HUES64 (cell line): Measurements from ENCODE around the gene CNTNAP4.

ENCODE experiments used
- H3K27ac ChIP-seq: 2 replicates; pipeline ENCODE4 v1.7.0; 2013; ENCODE audit warnings: low read depth, low read length, inconsistent platforms
- H3K27me3 ChIP-seq: 2 replicates; pipeline ENCODE4 v1.6.1; 2013; ENCODE audit warnings: mild to moderate bottlenecking, low read length; ENCODE audit not compliant: insufficient read depth
- H3K36me3 ChIP-seq: 2 replicates; pipeline ENCODE4 v1.6.1; 2013; ENCODE audit warnings: mild to moderate bottlenecking, low read length; ENCODE audit not compliant: insufficient read depth
- H3K4me1 ChIP-seq: 2 replicates; pipeline ENCODE4 v1.6.1; 2013; ENCODE audit warnings: mild to moderate bottlenecking, low read length, moderate library complexity; ENCODE audit not compliant: insufficient read depth
- H3K4me3 ChIP-seq: 2 replicates; pipeline ENCODE4 v1.5.1; 2013; ENCODE audit warnings: mild to moderate bottlenecking, low read length, moderate library complexity
- H3K9ac ChIP-seq: 2 replicates; pipeline ENCODE4 v1.6.1; 2013; ENCODE audit warnings: mild to moderate bottlenecking, low read depth, low read length
- H3K9me3 ChIP-seq: 2 replicates; pipeline ENCODE4 v1.6.1; 2013; ENCODE audit warnings: low read depth, low read length; ENCODE audit not compliant: insufficient read depth
- WGBS: fragments of 150-250, 120-280 bp; methylation state at CpG from one replicate; pipeline ENCODE4 v1.1.7; 2013; ENCODE audit warnings: missing lambda C conversion rate; 5-methylcytosine and 5-hydroxymethylcytosine counted together

The CNTNAP4 gene

DNA sequence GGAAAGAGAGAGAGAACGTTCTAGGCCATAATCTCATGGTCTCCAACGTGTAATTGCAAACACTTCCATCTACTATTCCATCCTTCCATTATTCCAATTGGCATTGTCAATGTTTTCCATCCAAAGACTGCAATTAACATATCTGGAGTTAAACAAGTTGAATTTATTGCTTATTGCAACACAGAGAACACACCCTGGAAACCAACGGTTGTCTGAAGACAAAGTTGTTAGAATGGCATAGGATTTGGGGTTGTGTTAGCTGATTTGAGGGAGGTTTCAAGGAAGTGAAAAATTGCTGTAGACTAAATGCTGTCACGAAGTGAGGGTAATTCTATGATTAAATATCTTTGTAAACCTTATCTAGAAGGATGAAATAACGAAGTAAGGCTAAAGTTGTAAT, 178.8 kb downstream of the CNTNAP4 start:
- H3K27ac ChIP-seq = no peak overlapping the region
- 88% methylated on average over 5 of the region's 5 CpGs for WGBS
- no peak overlapping the region for H3K9ac ChIP-seq

GRCh38 chr16:76459111-76459510, 181.9 kb downstream of the CNTNAP4 start:
- H3K9me3 ChIP-seq = no peaks in the 10 kb centered on the region
- no peaks in the 10 kb centered on the region for H3K36me3 ChIP-seq
- WGBS = 87% methylated on average over 2 of the region's 2 CpGs
- no peak overlapping the region for H3K27ac ChIP-seq
- H3K4me1 ChIP-seq = no peaks in the 10 kb centered on the region
- H3K27me3 ChIP-seq = peaks cover 25% of the 10 kb centered on the region
- no peak overlapping the region for H3K4me3 ChIP-seq
- no peak overlapping the region for H3K9ac ChIP-seq

More for the DNA sequence above, 178.8 kb downstream of the CNTNAP4 start:
- 0 out of 2 replicates have a peak, but pooled peaks cover 2% of the 10 kb centered on the region for H3K27me3 ChIP-seq
- H3K9me3 ChIP-seq = no peaks in the 10 kb centered on the region
- no peaks in the 10 kb centered on the region for H3K36me3 ChIP-seq
- H3K4me1 ChIP-seq = no peaks in the 10 kb centered on the region
- H3K4me3 ChIP-seq = no peak overlapping the region

- Histone ChIP-seq H3K36me3 (no peaks in the 10 kb centered on the region), H3K27me3 (peaks cover 42% of the 10 kb centered on the region), H3K27ac (no peak overlapping the region), H3K4me3 (no peak overlapping the region), H3K9me3 (no peaks in the 10 kb centered on the region), H3K4me1 (no peaks in the 10 kb centered on the region), H3K9ac (no peak overlapping the region)
- WGBS = 76% methylated on average over 8 of the region's 8 CpGs
Observed at GRCh38 chr16:76461836-76462235, 184.6 kb downstream of the CNTNAP4 start.

DNA sequence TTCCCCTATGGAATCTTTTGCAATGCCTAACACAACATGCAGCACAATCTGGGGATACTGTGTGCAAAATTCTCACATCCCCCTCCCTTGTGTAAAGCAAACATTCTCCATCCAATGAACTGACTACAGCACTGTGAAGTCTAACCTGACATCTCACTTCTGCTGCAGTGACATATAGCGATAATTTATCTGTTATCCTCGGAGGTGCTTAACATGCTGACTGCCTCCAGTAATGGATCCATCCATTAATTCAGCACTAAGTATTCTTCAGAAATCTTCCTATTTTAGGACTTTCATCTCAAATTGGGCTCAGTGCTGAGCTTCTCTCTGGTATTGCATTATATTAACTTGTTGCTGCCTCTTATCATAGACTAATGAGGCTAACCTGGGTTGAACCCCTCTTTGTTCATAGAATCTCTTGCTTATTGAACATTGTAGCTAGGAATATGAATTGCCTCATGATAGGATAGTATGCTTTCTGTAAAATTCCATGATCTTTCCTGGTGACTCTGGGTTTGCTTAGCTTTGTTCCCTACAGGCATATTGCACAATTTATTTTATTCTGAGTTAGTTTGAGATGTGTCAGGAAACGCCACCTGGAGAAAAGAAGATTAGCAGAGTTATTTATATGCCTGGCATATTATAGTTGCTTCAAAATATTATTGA, 187.9 kb downstream of the CNTNAP4 start:
- no peak overlapping the region for H3K4me3 ChIP-seq
- H3K9ac ChIP-seq = no peak overlapping the region
- H3K27me3 ChIP-seq = peaks cover 66% of the 10 kb centered on the region
- no peaks in the 10 kb centered on the region for H3K4me1 ChIP-seq
- no peaks in the 10 kb centered on the region for H3K36me3 ChIP-seq
- H3K9me3 ChIP-seq = no peaks in the 10 kb centered on the region
- 93% methylated on average over 2 of the region's 3 CpGs for WGBS
- H3K27ac ChIP-seq = no peak overlapping the region

DNA sequence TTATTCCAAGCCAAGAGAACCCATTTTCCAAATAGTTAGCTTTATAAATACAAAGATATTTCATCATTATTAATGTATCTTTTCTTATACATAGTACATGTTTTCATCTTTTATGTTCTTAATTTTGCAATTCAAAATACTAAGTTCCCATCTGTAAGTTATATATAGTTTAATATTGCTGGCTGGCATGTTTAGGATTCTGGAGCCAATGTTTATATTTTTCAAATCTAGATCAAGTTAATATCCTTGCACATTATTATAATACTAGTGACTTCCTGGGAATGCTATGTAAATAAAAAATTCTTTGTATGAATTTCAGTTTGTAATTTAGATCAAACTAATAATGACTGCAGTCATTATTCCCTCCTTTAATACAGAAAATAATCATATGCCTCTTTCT, 189.7 kb downstream of the CNTNAP4 start:
- H3K4me3 ChIP-seq = no peak overlapping the region
- peaks cover 81% of the 10 kb centered on the region for H3K27me3 ChIP-seq
- H3K36me3 ChIP-seq = no peaks in the 10 kb centered on the region
- no peaks in the 10 kb centered on the region for H3K4me1 ChIP-seq
- H3K27ac ChIP-seq = no peak overlapping the region
- no peaks in the 10 kb centered on the region for H3K9me3 ChIP-seq
- no peak overlapping the region for H3K9ac ChIP-seq

DNA sequence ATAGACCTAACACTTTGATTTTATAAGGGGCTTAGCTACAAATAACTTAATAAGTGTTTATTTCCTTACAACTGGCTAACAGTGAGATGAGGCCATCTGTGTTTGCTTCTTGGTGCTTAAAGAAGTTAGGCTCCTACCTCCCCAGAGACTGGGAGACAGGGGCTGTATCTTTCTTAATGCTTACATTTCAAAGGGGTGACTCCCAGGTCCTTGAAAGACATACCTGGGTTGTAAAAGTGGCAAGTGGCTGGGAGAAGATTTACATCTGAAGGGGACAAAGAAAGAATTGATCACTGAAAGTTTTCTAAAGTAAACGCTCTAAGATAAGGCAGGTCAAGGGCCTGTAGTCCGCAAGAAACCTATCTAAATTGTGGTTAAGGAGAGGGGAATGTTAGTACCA, 196.8 kb downstream of the CNTNAP4 start:
- Histone ChIP-seq H3K4me3 (no peak overlapping the region), H3K9ac (no peak overlapping the region), H3K36me3 (no peaks in the 10 kb centered on the region), H3K4me1 (no peaks in the 10 kb centered on the region), H3K27ac (no peak overlapping the region), H3K9me3 (peaks cover 3% of the 10 kb centered on the region; the same call in 1 of the 2 replicates), H3K27me3 (peaks cover 98% of the 10 kb centered on the region)
- 7% methylated on average over 2 of the region's 2 CpGs for WGBS

GRCh38 chr16:76478105-76478504, 200.9 kb downstream of the CNTNAP4 start:
- no peak overlapping the region for H3K27ac ChIP-seq
- peaks cover 85% of the 10 kb centered on the region for H3K27me3 ChIP-seq
- H3K9me3 ChIP-seq = no peaks in the 10 kb centered on the region
- no peaks in the 10 kb centered on the region for H3K4me1 ChIP-seq
- no peak overlapping the region for H3K9ac ChIP-seq
- H3K36me3 ChIP-seq = no peaks in the 10 kb centered on the region
- 97% methylated on average over 1 of the region's 4 CpGs for WGBS
- no peak overlapping the region for H3K4me3 ChIP-seq

DNA sequence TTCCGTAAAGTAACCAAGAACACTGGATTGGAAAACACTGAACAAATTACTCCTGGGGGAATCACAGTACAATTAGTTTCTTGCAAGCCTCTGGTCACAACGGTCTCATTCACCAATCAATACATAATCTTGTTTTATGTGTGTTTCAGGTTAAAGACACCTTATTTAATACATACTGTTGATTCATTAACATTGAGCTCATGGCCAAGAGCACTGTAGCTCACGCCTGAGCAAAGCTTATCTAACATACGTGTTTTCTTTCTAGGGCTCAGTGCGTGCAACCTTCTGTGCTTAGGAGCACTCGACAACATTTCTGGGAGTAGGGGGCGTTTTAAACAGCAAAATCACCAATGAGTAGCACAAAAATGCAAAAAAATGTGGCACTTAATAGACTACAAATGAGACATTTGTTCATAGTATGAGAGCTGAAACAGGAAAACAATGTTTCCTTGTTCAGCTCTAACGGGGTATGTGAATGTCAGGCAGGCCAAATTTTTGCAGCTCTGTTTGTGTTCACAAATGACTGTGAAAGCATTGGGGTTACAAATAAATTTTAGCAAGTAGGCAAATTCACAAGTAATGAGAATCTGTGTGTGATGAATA, 206.2 kb downstream of the CNTNAP4 start:
- WGBS = 94% methylated on average over 8 of the region's 8 CpGs
- H3K27me3 ChIP-seq = peaks cover 47% of the 10 kb centered on the region
- H3K36me3 ChIP-seq = no peaks in the 10 kb centered on the region
- no peaks in the 10 kb centered on the region for H3K9me3 ChIP-seq
- no peak overlapping the region for H3K4me3 ChIP-seq
- H3K27ac ChIP-seq = no peak overlapping the region
- H3K9ac ChIP-seq = no peak overlapping the region
- H3K4me1 ChIP-seq = no peaks in the 10 kb centered on the region

DNA sequence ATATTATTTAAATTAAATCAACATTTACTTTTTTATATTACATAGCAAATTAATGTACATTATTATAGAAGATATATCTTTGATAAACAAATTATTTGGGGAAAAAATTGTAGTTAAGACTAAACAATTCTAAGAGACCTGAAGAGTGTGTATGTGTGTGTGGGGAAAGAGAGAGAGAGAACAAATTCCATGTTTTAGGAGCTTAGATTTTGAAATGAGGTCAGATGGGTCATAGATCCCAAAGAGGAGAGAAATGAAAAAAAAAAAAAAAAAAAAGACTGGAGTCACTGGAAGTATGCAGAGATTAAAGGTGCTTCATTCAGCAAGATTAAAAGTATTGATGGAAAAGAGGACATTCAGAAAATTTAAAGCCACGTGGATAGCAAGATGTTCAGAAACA, 206.8 kb downstream of the CNTNAP4 start:
- 84% methylated on average over 1 of the region's 1 CpG for WGBS
- no peaks in the 10 kb centered on the region for H3K9me3 ChIP-seq
- no peaks in the 10 kb centered on the region for H3K36me3 ChIP-seq
- H3K4me1 ChIP-seq = no peaks in the 10 kb centered on the region
- no peak overlapping the region for H3K4me3 ChIP-seq
- peaks cover 41% of the 10 kb centered on the region for H3K27me3 ChIP-seq
- H3K9ac ChIP-seq = no peak overlapping the region
- H3K27ac ChIP-seq = no peak overlapping the region

- H3K27ac ChIP-seq = no peak overlapping the region
- H3K9me3 ChIP-seq = no peaks in the 10 kb centered on the region
- H3K27me3 ChIP-seq = peaks cover 24% of the 10 kb centered on the region
- H3K4me1 ChIP-seq = no peaks in the 10 kb centered on the region
- no peak overlapping the region for H3K9ac ChIP-seq
- H3K4me3 ChIP-seq = no peak overlapping the region
- WGBS = 94% methylated on average over 1 of the region's 1 CpG
- H3K36me3 ChIP-seq = no peaks in the 10 kb centered on the region
Observed at GRCh38 chr16:76486740-76487139, 209.5 kb downstream of the CNTNAP4 start.

DNA sequence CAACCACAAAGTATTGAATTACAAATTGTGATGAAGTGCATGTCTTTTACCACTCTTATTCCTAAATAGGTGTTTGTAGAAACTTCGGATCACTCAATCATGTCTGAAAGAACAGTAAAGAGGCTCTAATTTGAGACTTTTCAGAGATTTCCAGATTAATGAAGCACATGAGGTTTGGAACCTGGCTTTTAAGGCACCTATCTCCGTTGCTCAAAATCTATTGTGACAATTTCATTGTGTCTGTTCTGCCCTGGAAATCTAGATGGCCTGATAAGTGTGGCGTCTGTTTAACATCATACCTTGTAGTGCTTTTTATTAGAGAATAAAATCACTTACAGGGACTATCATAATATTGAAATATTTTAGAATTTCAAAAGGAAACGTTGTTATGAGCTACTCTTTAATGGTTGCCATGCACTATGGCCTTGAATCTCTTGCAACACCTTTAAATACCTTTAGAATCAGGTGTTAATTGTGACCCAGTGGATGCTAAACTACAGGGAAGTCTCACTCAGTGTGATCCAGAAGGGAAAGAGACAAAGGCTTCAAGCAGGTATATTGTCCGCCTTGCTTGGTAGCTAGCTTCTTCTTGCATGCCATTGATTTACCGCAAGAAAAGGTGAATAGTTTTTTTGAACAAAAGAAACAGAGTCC, 210.3 kb downstream of the CNTNAP4 start:
- Histone ChIP-seq H3K27ac (no peak overlapping the region), H3K9me3 (no peaks in the 10 kb centered on the region), H3K9ac (no peak overlapping the region), H3K4me3 (no peak overlapping the region), H3K4me1 (no peaks in the 10 kb centered on the region), H3K36me3 (no peaks in the 10 kb centered on the region), H3K27me3 (peaks cover 23% of the 10 kb centered on the region)
- WGBS = 82% methylated on average over 4 of the region's 6 CpGs
